Loucy (cell line): ENCODE measurements around the gene DR1.
A peak's percentile ranks its signal among the peaks of the same experiment; 100 is the strongest.

ENCODE experiments used
- H2AFZ ChIP-seq: fragments of 200-600 bp; sonication (generic); 2 replicates; pipeline ENCODE4 v1.6.0; 2016; ENCODE audit warnings: antibody characterized with exemption, mild to moderate bottlenecking, low read length, moderate library complexity
- H3F3A ChIP-seq: fragments of 200-600 bp; 2 replicates; pipeline ENCODE4 v1.6.0; 2016; ENCODE audit warnings: antibody characterized with exemption, low read depth, mild to moderate bottlenecking
- H3K27me3 ChIP-seq: fragments of 200-600 bp; sonication (generic); 2 replicates; pipeline ENCODE4 v1.6.1; 2014; ENCODE audit warnings: low read length, mild to moderate bottlenecking; ENCODE audit not compliant: insufficient read depth, poor library complexity, severe bottlenecking
- H3K36me3 ChIP-seq: fragments of 200-600 bp; sonication (generic); 2 replicates; pipeline ENCODE4 v1.6.1; 2016; ENCODE audit warnings: low read length; ENCODE audit not compliant: insufficient read depth
- H3K4me1 ChIP-seq: fragments of 200-600 bp; sonication (generic); 2 replicates; pipeline ENCODE4 v1.5.1; 2014; ENCODE audit warnings: low read length, mild to moderate bottlenecking; ENCODE audit not compliant: insufficient read depth, poor library complexity, severe bottlenecking
- H3K4me2 ChIP-seq: fragments of 200-600 bp; sonication (generic); 2 replicates; pipeline ENCODE4 v1.6.0; 2014; ENCODE audit warnings: antibody characterized with exemption, low read length, low read depth, mild to moderate bottlenecking; ENCODE audit not compliant: poor library complexity, severe bottlenecking
- H3K4me3 ChIP-seq: fragments of 200-600 bp; sonication (generic); 2 replicates; pipeline ENCODE4 v1.5.1; 2014; ENCODE audit warnings: low read length, mild to moderate bottlenecking, mixed read lengths; ENCODE audit not compliant: poor library complexity, severe bottlenecking
- H3K79me2 ChIP-seq: fragments of 200-600 bp; sonication (generic); 2 replicates; pipeline ENCODE4 v1.6.1; 2014; ENCODE audit warnings: low read length; ENCODE audit not compliant: insufficient read depth
- H3K9ac ChIP-seq: fragments of 200-600 bp; sonication (generic); 2 replicates; pipeline ENCODE4 v1.6.0; 2014; ENCODE audit warnings: mild to moderate bottlenecking, low read depth, low read length, moderate library complexity; ENCODE audit not compliant: poor library complexity, severe bottlenecking
- H3K9me2 ChIP-seq: fragments of 200-600 bp; sonication (generic); replicated peaks from 2 replicates; pipeline ENCODE4 v1.6.1; 2016; ENCODE audit warnings: low read depth, low read length, mixed read lengths
- H3K9me3 ChIP-seq: fragments of 200-600 bp; sonication (generic); 2 replicates; pipeline ENCODE4 v1.6.1; 2014; ENCODE audit warnings: mild to moderate bottlenecking, antibody characterized with exemption, low read length, low read depth; ENCODE audit not compliant: insufficient read depth
- H4K20me1 ChIP-seq: fragments of 200-600 bp; sonication (generic); 2 replicates; pipeline ENCODE4 v1.6.0; 2014; ENCODE audit warnings: antibody characterized with exemption, low read length, mild to moderate bottlenecking; ENCODE audit not compliant: insufficient read depth, poor library complexity, severe bottlenecking
- EZH2phosphoT487 ChIP-seq: fragments of 200-600 bp; IDR thresholded peaks from 2 replicates; pipeline ENCODE4 v1.6.1; 2018; ENCODE audit warnings: antibody characterized with exemption, mild to moderate bottlenecking, moderate library complexity, borderline replicate concordance
- TF ChIP-seq, protein P1 (sequence below): fragments of 200-600 bp; sonication (generic); conservative IDR thresholded peaks from 2 replicates; pipeline ENCODE4 v1.5.1; 2014; ENCODE audit warnings: mild to moderate bottlenecking, antibody characterized with exemption, low read length

Gene DR1

GRCh38 chr1:93302078-93302477, 43.6 kb upstream of the DR1 start:
- no peaks in the 10 kb centered on the region for H3K4me1 ChIP-seq
- TF ChIP-seq, protein P1, sequence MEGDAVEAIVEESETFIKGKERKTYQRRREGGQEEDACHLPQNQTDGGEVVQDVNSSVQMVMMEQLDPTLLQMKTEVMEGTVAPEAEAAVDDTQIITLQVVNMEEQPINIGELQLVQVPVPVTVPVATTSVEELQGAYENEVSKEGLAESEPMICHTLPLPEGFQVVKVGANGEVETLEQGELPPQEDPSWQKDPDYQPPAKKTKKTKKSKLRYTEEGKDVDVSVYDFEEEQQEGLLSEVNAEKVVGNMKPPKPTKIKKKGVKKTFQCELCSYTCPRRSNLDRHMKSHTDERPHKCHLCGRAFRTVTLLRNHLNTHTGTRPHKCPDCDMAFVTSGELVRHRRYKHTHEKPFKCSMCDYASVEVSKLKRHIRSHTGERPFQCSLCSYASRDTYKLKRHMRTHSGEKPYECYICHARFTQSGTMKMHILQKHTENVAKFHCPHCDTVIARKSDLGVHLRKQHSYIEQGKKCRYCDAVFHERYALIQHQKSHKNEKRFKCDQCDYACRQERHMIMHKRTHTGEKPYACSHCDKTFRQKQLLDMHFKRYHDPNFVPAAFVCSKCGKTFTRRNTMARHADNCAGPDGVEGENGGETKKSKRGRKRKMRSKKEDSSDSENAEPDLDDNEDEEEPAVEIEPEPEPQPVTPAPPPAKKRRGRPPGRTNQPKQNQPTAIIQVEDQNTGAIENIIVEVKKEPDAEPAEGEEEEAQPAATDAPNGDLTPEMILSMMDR = no peak
- TF ChIP-seq EZH2phosphoT487 = no peak
- no peaks in the 10 kb centered on the region for H3K9me3 ChIP-seq
- H3K4me2 ChIP-seq = no peak overlapping the region
- no peak overlapping the region for H2AFZ ChIP-seq
- H3K79me2 ChIP-seq = no peaks in the 10 kb centered on the region
- no peaks in the 10 kb centered on the region for H4K20me1 ChIP-seq
- no peaks in the 10 kb centered on the region for H3K9me2 ChIP-seq
- H3F3A ChIP-seq = no peaks in the 10 kb centered on the region; the same call in 1 of the 2 replicates
- H3K27me3 ChIP-seq = no peaks in the 10 kb centered on the region
- H3K4me3 ChIP-seq = no peak overlapping the region
- H3K36me3 ChIP-seq = no peaks in the 10 kb centered on the region
- H3K9ac ChIP-seq = no peak overlapping the region

- H3K4me2 ChIP-seq = no peak overlapping the region
- no peaks in the 10 kb centered on the region; the same call in 1 of the 2 replicates for H3F3A ChIP-seq
- no peaks in the 10 kb centered on the region for H3K9me3 ChIP-seq
- H4K20me1 ChIP-seq = no peaks in the 10 kb centered on the region
- no peaks in the 10 kb centered on the region for H3K36me3 ChIP-seq
- H3K27me3 ChIP-seq = no peaks in the 10 kb centered on the region
- TF ChIP-seq EZH2phosphoT487 = no peak
- TF ChIP-seq, protein P1 = peak; percentile 98
- H3K79me2 ChIP-seq = no peaks in the 10 kb centered on the region
- no peak overlapping the region for H3K4me3 ChIP-seq
- H3K9ac ChIP-seq = no peak overlapping the region
- no peaks in the 10 kb centered on the region for H3K4me1 ChIP-seq
- H3K9me2 ChIP-seq = no peaks in the 10 kb centered on the region
- no peak overlapping the region for H2AFZ ChIP-seq
These were observed 41.0 kb upstream of the DR1 start for GRCh38 chr1:93304716-93305138.

- no peaks in the 10 kb centered on the region for H3K79me2 ChIP-seq
- H3K9ac ChIP-seq = no peak overlapping the region
- no peaks in the 10 kb centered on the region for H3F3A ChIP-seq
- no peaks in the 10 kb centered on the region for H3K9me3 ChIP-seq
- H3K4me2 ChIP-seq = no peak overlapping the region
- no peak for TF ChIP-seq EZH2phosphoT487
- TF ChIP-seq, protein P1 = no peak
- H3K4me1 ChIP-seq = no peaks in the 10 kb centered on the region
- no peaks in the 10 kb centered on the region for H3K27me3 ChIP-seq
- no peak overlapping the region for H2AFZ ChIP-seq
- H3K9me2 ChIP-seq = no peaks in the 10 kb centered on the region
- no peak overlapping the region for H3K4me3 ChIP-seq
- no peaks in the 10 kb centered on the region for H3K36me3 ChIP-seq
- no peaks in the 10 kb centered on the region for H4K20me1 ChIP-seq
These were observed 38.8 kb upstream of the DR1 start for GRCh38 chr1:93306920-93307319.
